ENCODE measurements around the gene RMP24.

Gene RMP24

GRCh38 chr18:35999925-36000324 is 27.4 kb downstream of the RMP24 start:
- H3K9me3 Mint-ChIP-seq: no peaks in the 10 kb centered on the region
- no peak for DNase-seq
- H3K36me3 Mint-ChIP-seq (ENCODE audit: low read depth): no peaks in the 10 kb centered on the region
- H3K27me3 Mint-ChIP-seq (ENCODE audit: low read depth, poor library complexity): no peaks in the 10 kb centered on the region
- H3K27ac Mint-ChIP-seq: no peak overlapping the region
- no peaks in the 10 kb centered on the region for H3K4me1 Mint-ChIP-seq
- H3K4me3 Mint-ChIP-seq: no peak overlapping the region
- TF ChIP-seq, protein P1, sequence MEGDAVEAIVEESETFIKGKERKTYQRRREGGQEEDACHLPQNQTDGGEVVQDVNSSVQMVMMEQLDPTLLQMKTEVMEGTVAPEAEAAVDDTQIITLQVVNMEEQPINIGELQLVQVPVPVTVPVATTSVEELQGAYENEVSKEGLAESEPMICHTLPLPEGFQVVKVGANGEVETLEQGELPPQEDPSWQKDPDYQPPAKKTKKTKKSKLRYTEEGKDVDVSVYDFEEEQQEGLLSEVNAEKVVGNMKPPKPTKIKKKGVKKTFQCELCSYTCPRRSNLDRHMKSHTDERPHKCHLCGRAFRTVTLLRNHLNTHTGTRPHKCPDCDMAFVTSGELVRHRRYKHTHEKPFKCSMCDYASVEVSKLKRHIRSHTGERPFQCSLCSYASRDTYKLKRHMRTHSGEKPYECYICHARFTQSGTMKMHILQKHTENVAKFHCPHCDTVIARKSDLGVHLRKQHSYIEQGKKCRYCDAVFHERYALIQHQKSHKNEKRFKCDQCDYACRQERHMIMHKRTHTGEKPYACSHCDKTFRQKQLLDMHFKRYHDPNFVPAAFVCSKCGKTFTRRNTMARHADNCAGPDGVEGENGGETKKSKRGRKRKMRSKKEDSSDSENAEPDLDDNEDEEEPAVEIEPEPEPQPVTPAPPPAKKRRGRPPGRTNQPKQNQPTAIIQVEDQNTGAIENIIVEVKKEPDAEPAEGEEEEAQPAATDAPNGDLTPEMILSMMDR (IDR thresholded peaks at IDR 0.05): no peak

- no peaks in the 10 kb centered on the region for H3K9me3 Mint-ChIP-seq
- H3K27me3 Mint-ChIP-seq (ENCODE audit: low read depth, poor library complexity): peaks cover 4% of the 10 kb centered on the region
- no peaks in the 10 kb centered on the region for H3K36me3 Mint-ChIP-seq (ENCODE audit: low read depth)
- TF ChIP-seq, protein P1 (IDR thresholded peaks at IDR 0.05): no peak
- DNase-seq: no peak
- no peak overlapping the region for H3K4me3 Mint-ChIP-seq
- H3K4me1 Mint-ChIP-seq: no peaks in the 10 kb centered on the region
- H3K27ac Mint-ChIP-seq: no peak overlapping the region
Observed at GRCh38 chr18:36006997-36007396, 34.5 kb downstream of the RMP24 start.

DNA sequence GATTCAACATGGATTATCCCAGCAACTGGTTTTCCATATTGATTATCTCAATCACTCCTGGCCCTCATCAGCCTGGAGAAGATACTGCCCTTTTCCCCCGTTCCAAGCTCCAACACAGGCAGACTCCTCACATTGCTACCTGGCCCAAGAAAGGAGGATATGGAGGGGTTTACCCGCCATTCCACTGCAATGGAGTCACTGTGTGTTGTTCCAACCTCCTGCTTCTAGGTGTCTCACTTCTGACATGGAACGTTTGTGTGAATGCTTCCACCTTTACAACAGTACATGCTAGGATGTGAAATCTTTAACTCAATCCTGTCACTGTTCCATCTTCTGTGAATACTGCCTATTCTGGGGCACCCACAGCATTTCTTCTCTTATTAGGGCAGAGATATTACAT is 36.7 kb downstream of the RMP24 start:
- no peaks in the 10 kb centered on the region for H3K36me3 Mint-ChIP-seq (ENCODE audit: low read depth)
- H3K27me3 Mint-ChIP-seq (ENCODE audit: low read depth, poor library complexity): peaks cover 4% of the 10 kb centered on the region
- no peaks in the 10 kb centered on the region for H3K4me1 Mint-ChIP-seq
- no peak overlapping the region for H3K27ac Mint-ChIP-seq
- H3K4me3 Mint-ChIP-seq: no peak overlapping the region
- no peaks in the 10 kb centered on the region for H3K9me3 Mint-ChIP-seq
- no peak for DNase-seq
- TF ChIP-seq, protein P1 (IDR thresholded peaks at IDR 0.05): no peak

DNA sequence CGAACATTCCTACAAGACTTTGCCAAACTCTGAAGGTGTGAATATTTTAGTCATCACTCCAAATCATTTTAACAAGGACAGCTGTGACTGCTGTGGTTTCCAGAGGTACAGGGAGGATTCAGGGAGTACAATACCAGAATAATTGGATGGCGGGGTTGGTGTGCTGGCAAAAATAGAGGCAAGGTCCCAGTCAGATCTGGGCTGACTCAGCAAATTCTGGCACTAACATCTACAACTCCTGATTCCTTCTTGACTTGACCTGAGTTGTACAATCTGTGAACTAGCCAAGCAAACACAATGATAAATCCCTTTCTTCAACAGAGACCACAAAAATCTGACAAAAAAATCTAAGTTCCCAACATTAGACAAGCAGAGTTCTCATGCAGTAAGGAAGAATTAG is 40.4 kb downstream of the RMP24 start:
- no peak overlapping the region for H3K27ac Mint-ChIP-seq
- H3K36me3 Mint-ChIP-seq (ENCODE audit: low read depth): no peaks in the 10 kb centered on the region
- no peaks in the 10 kb centered on the region for H3K9me3 Mint-ChIP-seq
- no peak for DNase-seq
- H3K27me3 Mint-ChIP-seq (ENCODE audit: low read depth, poor library complexity): peaks cover 4% of the 10 kb centered on the region
- no peaks in the 10 kb centered on the region for H3K4me1 Mint-ChIP-seq
- no peak overlapping the region for H3K4me3 Mint-ChIP-seq
- TF ChIP-seq, protein P1 (IDR thresholded peaks at IDR 0.05): no peak

GRCh38 chr18:36015629-36016028 is 43.1 kb downstream of the RMP24 start:
- H3K27me3 Mint-ChIP-seq (ENCODE audit: low read depth, poor library complexity): no peaks in the 10 kb centered on the region
- no peaks in the 10 kb centered on the region for H3K36me3 Mint-ChIP-seq (ENCODE audit: low read depth)
- H3K9me3 Mint-ChIP-seq: no peaks in the 10 kb centered on the region
- no peak for DNase-seq
- no peaks in the 10 kb centered on the region for H3K4me1 Mint-ChIP-seq
- H3K27ac Mint-ChIP-seq: no peak overlapping the region
- no peak overlapping the region for H3K4me3 Mint-ChIP-seq
- TF ChIP-seq, protein P1 (IDR thresholded peaks at IDR 0.05): no peak

GRCh38 chr18:36017232-36017631 is 44.8 kb downstream of the RMP24 start:
- H3K9me3 Mint-ChIP-seq: no peaks in the 10 kb centered on the region
- TF ChIP-seq, protein P1 (IDR thresholded peaks at IDR 0.05): no peak
- H3K4me3 Mint-ChIP-seq: no peak overlapping the region
- no peak for DNase-seq
- H3K36me3 Mint-ChIP-seq (ENCODE audit: low read depth): no peaks in the 10 kb centered on the region
- H3K27ac Mint-ChIP-seq: no peak overlapping the region
- no peaks in the 10 kb centered on the region for H3K4me1 Mint-ChIP-seq
- no peaks in the 10 kb centered on the region for H3K27me3 Mint-ChIP-seq (ENCODE audit: low read depth, poor library complexity)
